Myocyte (in vitro differentiated cells): Measurements from ENCODE around the gene CACNA1B. TPM values are rescaled to one million over a fixed set of nuclear protein-coding genes. Genes with fewer than 3 reads are reported as not detected.

Experiments used
- DNase-seq: peaks from one replicate; pipeline ENCODE4 v3.0.0-alpha.2; 2012; ENCODE audit warnings: low read depth
- total RNA-seq: library from RNA; depleted of rRNA; stranded (reverse); fragments of >200 nt; gene quantifications from 2 replicates; pipeline ENCODE4 v1.2.3, GENCODE V29; 2014

CACNA1B gene
- total RNA-seq, 1 donor from 2014 or later, result not detected

GRCh38 chr9:137978262-137978714 is 100.7 kb downstream of the CACNA1B start:
- no peak for DNase-seq

GRCh38 chr9:137982200-137982599 is 104.6 kb downstream of the CACNA1B start:
- DNase-seq, result no peak

GRCh38 chr9:137984005-137984404 is 106.4 kb downstream of the CACNA1B start:
- DNase-seq, result no peak

GRCh38 chr9:137984520-137985257 is 107.1 kb downstream of the CACNA1B start:
- no peak for DNase-seq

- no peak for DNase-seq
Measured at GRCh38 chr9:137985637-137986071, 108.1 kb downstream of the CACNA1B start.

- no peak for DNase-seq
Measured at GRCh38 chr9:137986268-137987099, 108.9 kb downstream of the CACNA1B start.

- no peak for DNase-seq
Measured at GRCh38 chr9:137987244-137988030, 109.9 kb downstream of the CACNA1B start.

GRCh38 chr9:137988051-137988450 is 110.5 kb downstream of the CACNA1B start:
- DNase-seq, result no peak

GRCh38 chr9:137988701-137989100 is 111.1 kb downstream of the CACNA1B start:
- DNase-seq, result no peak

- DNase-seq, result no peak
Measured at GRCh38 chr9:137989156-137989555, 111.6 kb downstream of the CACNA1B start.

- DNase-seq, result no peak
Measured at GRCh38 chr9:137989999-137990715, 112.6 kb downstream of the CACNA1B start.

- no peak for DNase-seq
Measured at GRCh38 chr9:138003485-138004190, 126.1 kb downstream of the CACNA1B start.

- DNase-seq, result no peak
Measured at GRCh38 chr9:138006576-138007233, 129.1 kb downstream of the CACNA1B start.

GRCh38 chr9:138007566-138007917 is 130.0 kb downstream of the CACNA1B start:
- no peak for DNase-seq

- no peak for DNase-seq
Measured at GRCh38 chr9:138007918-138008841, 130.6 kb downstream of the CACNA1B start.

GRCh38 chr9:138009016-138009802 is 131.6 kb downstream of the CACNA1B start:
- DNase-seq, result no peak

GRCh38 chr9:138009803-138010690 is 132.5 kb downstream of the CACNA1B start:
- no peak for DNase-seq
